ENCODE results near the gene PDCL2.
"Not testable (repeated sequence)": the region's sequence is repeated elsewhere in the genome, so short reads cannot be mapped to it uniquely, and the experiment has no call there.

PDCL2 gene

DNA sequence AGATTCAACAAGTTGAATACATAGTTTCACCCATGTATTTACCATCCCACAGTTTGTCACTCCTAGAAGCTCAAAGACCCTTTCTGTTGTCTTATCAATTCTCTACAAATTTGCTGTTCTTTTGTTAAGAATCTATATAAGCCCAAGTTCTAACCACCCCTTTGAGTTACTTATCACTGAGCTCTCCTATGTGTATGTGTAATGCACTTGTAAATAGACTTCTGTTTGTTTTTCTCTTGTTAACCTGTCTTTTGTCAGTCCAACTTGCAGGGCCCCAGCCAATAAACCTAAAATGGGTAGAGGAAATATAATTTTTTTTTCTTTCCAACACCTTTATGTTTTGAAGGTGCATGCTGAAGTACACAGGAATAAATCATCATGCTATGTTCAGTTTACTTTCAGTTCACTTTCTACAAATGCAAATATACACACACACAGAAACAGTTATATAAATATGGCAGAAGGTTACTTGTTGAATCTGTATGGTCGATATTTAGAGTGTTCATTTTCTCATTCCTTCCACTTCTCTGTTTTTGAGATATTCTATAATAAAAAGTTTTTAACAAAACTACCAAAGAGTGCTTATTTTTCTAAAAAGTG lies 23.0 kb downstream of the PDCL2 start:
- H3K9me3 Mint-ChIP-seq: no peaks in the 10 kb centered on the region
- H3K27me3 Mint-ChIP-seq: no peaks in the 10 kb centered on the region
- no peak overlapping the region for H3K27ac Mint-ChIP-seq
- intact Hi-C loops (cut with micrococcal nuclease): no loop called here
- H3K4me3 Mint-ChIP-seq: no peak overlapping the region
- no peaks in the 10 kb centered on the region for H3K36me3 Mint-ChIP-seq (ENCODE audit: low read depth)
- peaks cover 6% of the 10 kb centered on the region for H3K4me1 Mint-ChIP-seq (ENCODE audit: low read depth)

- intact Hi-C loops (cut with micrococcal nuclease): no loop called here
- Mint-ChIP-seq H3K4me1 (ENCODE audit: low read depth) (peaks cover 19% of the 10 kb centered on the region), H3K9me3 (peaks cover 10% of the 10 kb centered on the region), H3K4me3 (no peak overlapping the region), H3K36me3 (ENCODE audit: low read depth) (no peaks in the 10 kb centered on the region), H3K27me3 (peaks cover 10% of the 10 kb centered on the region), H3K27ac (peak overlapping the region; percentile 64)
These were observed 30.2 kb downstream of the PDCL2 start for GRCh38 chr4:55561889-55562288.

GRCh38 chr4:55560096-55560495 lies 31.9 kb downstream of the PDCL2 start:
- Mint-ChIP-seq H3K9me3 (peaks cover 10% of the 10 kb centered on the region), H3K4me1 (ENCODE audit: low read depth) (peaks cover 19% of the 10 kb centered on the region), H3K27ac (no peak overlapping the region), H3K27me3 (peaks cover 11% of the 10 kb centered on the region), H3K4me3 (no peak overlapping the region), H3K36me3 (ENCODE audit: low read depth) (no peaks in the 10 kb centered on the region)
- intact Hi-C loops (cut with micrococcal nuclease): no loop called here

- H3K4me3 Mint-ChIP-seq: no peak overlapping the region
- intact Hi-C loops (cut with micrococcal nuclease): no loop called here
These were observed 37.5 kb downstream of the PDCL2 start for GRCh38 chr4:55554453-55555030.

GRCh38 chr4:55553441-55554201 lies 38.4 kb downstream of the PDCL2 start:
- Mint-ChIP-seq H3K27me3 (peaks cover 26% of the 10 kb centered on the region), H3K4me3 (no peak overlapping the region), H3K36me3 (ENCODE audit: low read depth) (no peaks in the 10 kb centered on the region), H3K27ac (no peak overlapping the region), H3K4me1 (ENCODE audit: low read depth) (no peaks in the 10 kb centered on the region), H3K9me3 (peaks cover 8% of the 10 kb centered on the region)
- intact Hi-C loops (cut with micrococcal nuclease): no loop called here

More at GRCh38 chr4:55554453-55555030, 37.5 kb downstream of the PDCL2 start:
- Mint-ChIP-seq H3K36me3 (ENCODE audit: low read depth) (no peaks in the 10 kb centered on the region), H3K4me1 (ENCODE audit: low read depth) (no peaks in the 10 kb centered on the region), H3K27ac (no peak overlapping the region), H3K27me3 (peaks cover 19% of the 10 kb centered on the region), H3K9me3 (peaks cover 10% of the 10 kb centered on the region)

- H3K9me3 Mint-ChIP-seq; H3K4me3 Mint-ChIP-seq; H3K4me1 Mint-ChIP-seq (ENCODE audit: low read depth); intact Hi-C loops (cut with micrococcal nuclease); H3K27ac Mint-ChIP-seq; H3K36me3 Mint-ChIP-seq (ENCODE audit: low read depth): not testable (repeated sequence)
- H3K27me3 Mint-ChIP-seq: peaks cover 27% of the 10 kb centered on the region
These were observed 40.1 kb downstream of the PDCL2 start for GRCh38 chr4:55551964-55552363.

GRCh38 chr4:55549888-55550287 lies 42.2 kb downstream of the PDCL2 start:
- H3K9me3 Mint-ChIP-seq: no peaks in the 10 kb centered on the region
- H3K4me1 Mint-ChIP-seq (ENCODE audit: low read depth): peaks cover 6% of the 10 kb centered on the region
- no peak overlapping the region for H3K27ac Mint-ChIP-seq
- no peak overlapping the region for H3K4me3 Mint-ChIP-seq
- peaks cover 11% of the 10 kb centered on the region for H3K36me3 Mint-ChIP-seq (ENCODE audit: low read depth)
- peaks cover 26% of the 10 kb centered on the region for H3K27me3 Mint-ChIP-seq
- intact Hi-C loops (cut with micrococcal nuclease): loop anchor here (5.0 to 10.0 kb wide), 4 partner anchors 115 to 302 kb away; partner anchors contain the start of genes EXOC1, SRD5A3 and TMEM165

DNA sequence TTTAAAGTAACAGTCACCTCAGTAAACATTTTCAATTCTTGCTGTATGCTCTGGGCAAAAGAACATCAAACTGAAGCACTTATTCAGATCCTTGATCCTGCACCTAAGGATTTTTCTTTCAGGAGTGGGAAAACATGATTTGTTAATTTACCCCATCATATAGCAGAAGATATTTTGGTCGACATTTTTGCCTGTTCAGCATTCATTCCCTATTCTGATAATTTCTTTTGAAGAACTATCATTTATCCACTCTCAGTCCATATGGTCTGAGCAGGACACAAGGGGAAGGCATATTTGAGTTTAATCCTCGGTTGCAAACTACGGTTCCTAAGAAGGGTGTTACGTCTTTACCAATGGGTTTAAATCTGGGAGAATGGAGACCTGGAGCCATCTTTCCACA lies 44.1 kb downstream of the PDCL2 start:
- intact Hi-C loops (cut with micrococcal nuclease): loop anchor here (5.0 to 10.0 kb wide), 4 partner anchors 113 to 304 kb away; partner anchors contain the start of genes EXOC1, SRD5A3 and TMEM165
- Mint-ChIP-seq H3K9me3 (no peaks in the 10 kb centered on the region), H3K36me3 (ENCODE audit: low read depth) (peaks cover 11% of the 10 kb centered on the region), H3K27ac (no peak overlapping the region), H3K4me1 (ENCODE audit: low read depth) (peaks cover 17% of the 10 kb centered on the region), H3K4me3 (no peak overlapping the region), H3K27me3 (peaks cover 26% of the 10 kb centered on the region)

- intact Hi-C loops (cut with micrococcal nuclease): loop anchor here (5.0 to 10.0 kb wide), 4 partner anchors 113 to 305 kb away; partner anchors contain the start of genes EXOC1, SRD5A3 and TMEM165
- H3K27me3 Mint-ChIP-seq: peaks cover 26% of the 10 kb centered on the region
- peaks cover 11% of the 10 kb centered on the region for H3K36me3 Mint-ChIP-seq (ENCODE audit: low read depth)
- peak overlapping the region; percentile 94 for H3K27ac Mint-ChIP-seq
- H3K4me3 Mint-ChIP-seq: peak overlapping the region; percentile 89
- peaks cover 17% of the 10 kb centered on the region for H3K4me1 Mint-ChIP-seq (ENCODE audit: low read depth)
- H3K9me3 Mint-ChIP-seq: no peaks in the 10 kb centered on the region
These were observed 44.6 kb downstream of the PDCL2 start for GRCh38 chr4:55547466-55547770.

GRCh38 chr4:55546756-55547465 lies 45.1 kb downstream of the PDCL2 start, which contains the start of gene CLOCK:
TSS of gene CLOCK (minus strand) at chr4:55546909. CDS start at chr4:55482785, 64,124 bp downstream.
- no peaks in the 10 kb centered on the region for H3K9me3 Mint-ChIP-seq

GRCh38 chr4:55546506-55546755 lies 45.6 kb downstream of the PDCL2 start:
- peaks cover 17% of the 10 kb centered on the region for H3K4me1 Mint-ChIP-seq (ENCODE audit: low read depth)
- peaks cover 11% of the 10 kb centered on the region for H3K36me3 Mint-ChIP-seq (ENCODE audit: low read depth)
- peak overlapping the region; percentile 89 for H3K4me3 Mint-ChIP-seq

More at GRCh38 chr4:55546756-55547465, 45.1 kb downstream of the PDCL2 start, which contains the start of gene CLOCK:
- H3K27me3 Mint-ChIP-seq: peaks cover 24% of the 10 kb centered on the region
- peaks cover 11% of the 10 kb centered on the region for H3K36me3 Mint-ChIP-seq (ENCODE audit: low read depth)
- H3K4me3 Mint-ChIP-seq: peak within 1 kb of the TSS; percentile 89
- H3K4me1 Mint-ChIP-seq (ENCODE audit: low read depth): peaks cover 17% of the 10 kb centered on the region
- peak within 1 kb of the TSS; percentile 94 for H3K27ac Mint-ChIP-seq
- intact Hi-C loops (cut with micrococcal nuclease): loop anchor here (5.0 to 10.0 kb wide), 4 partner anchors 112 to 305 kb away; partner anchors contain the start of genes EXOC1, SRD5A3 and TMEM165

GRCh38 chr4:55545641-55546505 lies 46.2 kb downstream of the PDCL2 start:
- H3K4me3 Mint-ChIP-seq: peak overlapping the region; percentile 89
- intact Hi-C loops (cut with micrococcal nuclease): loop anchor here (5.0 to 10.0 kb wide), 4 partner anchors 111 to 306 kb away; partner anchors contain the start of genes EXOC1, SRD5A3 and TMEM165
- peak overlapping the region; percentile 94 for H3K27ac Mint-ChIP-seq
- H3K9me3 Mint-ChIP-seq: no peaks in the 10 kb centered on the region
- H3K36me3 Mint-ChIP-seq (ENCODE audit: low read depth): peaks cover 11% of the 10 kb centered on the region
- peaks cover 18% of the 10 kb centered on the region for H3K27me3 Mint-ChIP-seq
- peaks cover 17% of the 10 kb centered on the region for H3K4me1 Mint-ChIP-seq (ENCODE audit: low read depth)

More at GRCh38 chr4:55546506-55546755, 45.6 kb downstream of the PDCL2 start:
- intact Hi-C loops (cut with micrococcal nuclease): loop anchor here (5.0 to 10.0 kb wide), 4 partner anchors 112 to 306 kb away; partner anchors contain the start of genes EXOC1, SRD5A3 and TMEM165
- H3K27me3 Mint-ChIP-seq: peaks cover 21% of the 10 kb centered on the region
- H3K27ac Mint-ChIP-seq: peak overlapping the region; percentile 94
- no peaks in the 10 kb centered on the region for H3K9me3 Mint-ChIP-seq

- Mint-ChIP-seq H3K27ac (peak overlapping the region; percentile 94), H3K4me1 (ENCODE audit: low read depth) (peaks cover 17% of the 10 kb centered on the region), H3K27me3 (peaks cover 14% of the 10 kb centered on the region), H3K9me3 (no peaks in the 10 kb centered on the region), H3K36me3 (ENCODE audit: low read depth) (peaks cover 17% of the 10 kb centered on the region), H3K4me3 (peak overlapping the region; percentile 89)
- intact Hi-C loops (cut with micrococcal nuclease): loop anchor here (5.0 to 10.0 kb wide), 4 partner anchors 110 to 307 kb away; partner anchors contain the start of genes EXOC1, SRD5A3 and TMEM165
These were observed 46.9 kb downstream of the PDCL2 start for GRCh38 chr4:55545151-55545550.
